GM19193 (cell line): Measurements from ENCODE around the gene RANBP17.

ENCODE experiments used
- POLR2A ChIP-seq: IDR thresholded peaks from 4 replicates; pipeline ENCODE4 v1.6.1; 2011; ENCODE audit not compliant: insufficient read depth, insufficient read length; ENCODE audit errors: extremely low read depth

The RANBP17 gene

GRCh38 chr5:171031977-171032376 is 170.2 kb downstream of the RANBP17 start:
- no peak for TF ChIP-seq POLR2A

- TF ChIP-seq POLR2A = no peak
Measured at GRCh38 chr5:171032435-171032973, 170.7 kb downstream of the RANBP17 start.

- TF ChIP-seq POLR2A = no peak
Measured at GRCh38 chr5:171050916-171051315, 189.1 kb downstream of the RANBP17 start.

GRCh38 chr5:171055875-171056454 is 194.1 kb downstream of the RANBP17 start:
- TF ChIP-seq POLR2A = no peak

GRCh38 chr5:171067540-171068130 is 205.8 kb downstream of the RANBP17 start:
- no peak for TF ChIP-seq POLR2A

GRCh38 chr5:171074747-171075146 is 212.9 kb downstream of the RANBP17 start:
- TF ChIP-seq POLR2A = no peak

GRCh38 chr5:171080186-171080938 is 218.5 kb downstream of the RANBP17 start:
- no peak for TF ChIP-seq POLR2A

- TF ChIP-seq POLR2A = no peak
Measured at GRCh38 chr5:171081319-171081718, 219.5 kb downstream of the RANBP17 start.

- no peak for TF ChIP-seq POLR2A
Measured at GRCh38 chr5:171092194-171092593, 230.4 kb downstream of the RANBP17 start.

GRCh38 chr5:171093598-171093997 is 231.8 kb downstream of the RANBP17 start:
- no peak for TF ChIP-seq POLR2A

- TF ChIP-seq POLR2A = no peak
Measured at GRCh38 chr5:171094356-171094755, 232.5 kb downstream of the RANBP17 start.

- TF ChIP-seq POLR2A = no peak
Measured at GRCh38 chr5:171102877-171103610, 241.2 kb downstream of the RANBP17 start.

- no peak for TF ChIP-seq POLR2A
Measured at GRCh38 chr5:171107669-171108068, 245.9 kb downstream of the RANBP17 start.

- no peak for TF ChIP-seq POLR2A
Measured at GRCh38 chr5:171115519-171115918, 253.7 kb downstream of the RANBP17 start.

- no peak for TF ChIP-seq POLR2A
Measured at GRCh38 chr5:171116719-171117118, 254.9 kb downstream of the RANBP17 start.
